GM12878 (cell line): ENCODE results near the gene SEMA5B. TPM values are rescaled to one million over a fixed set of nuclear protein-coding genes. Genes with fewer than 3 reads are reported as not detected.

Source experiments
- ATAC-seq: fragments of 200-7000 bp; cut with Tn5 transposase; 3 replicates; pipeline ENCODE4 v1.9.1; 2020; ENCODE audit warnings: mild to moderate bottlenecking, moderate library complexity
- BruUV-seq: library from RNA; stranded (reverse); fragments of 400-500 nt; replicated peaks from 2 replicates; lab custom pipeline; 2021; lab: Mats Ljungman, UMichigan
- CTCF ChIA-PET: fragments of 300-600 bp; sonication (Branson Sonifier 250); formaldehyde crosslinking; extraction: SDS; loops from one replicate; lab custom pipeline; 2021; ENCODE audit warnings: inconsistent platforms; lab: Yijun Ruan, JAX
- POLR2A ChIA-PET: fragments of 350-600 bp; formaldehyde crosslinking; extraction: SDS; loops from one replicate; lab custom pipeline; 2021; ENCODE audit warnings: inconsistent platforms; lab: Charles Lee
- RAD21 ChIA-PET: fragments of 300-600 bp; sonication (Branson Sonifier 250); formaldehyde crosslinking; loops from one replicate; lab custom pipeline; 2023; ENCODE audit warnings: antibody characterized with exemption; ENCODE audit not compliant: unreplicated experiment; lab: Charles Lee
- SMC1A ChIA-PET: fragments of 300-600 bp; sonication (Branson Sonifier 250); formaldehyde crosslinking; loops from one replicate; lab custom pipeline; 2023; ENCODE audit not compliant: unreplicated experiment, uncharacterized antibody; lab: Charles Lee
- DNase-seq: peaks from one replicate; pipeline ENCODE4 v3.0.0-alpha.2; 2011; ENCODE audit warnings: low read depth, low spot score
- FAIRE-seq: peaks from 3 replicates; lab custom pipeline; 2011; peaks lifted over from hg19 to GRCh38; lab: Jason Lieb, UNC
- H2AFZ ChIP-seq: 2 replicates; pipeline ENCODE4 v1.6.0; 2011; ENCODE audit warnings: low read depth, low read length, control low read depth; ENCODE audit not compliant: control insufficient read depth
- H3K27ac ChIP-seq: 2 replicates; pipeline ENCODE4 v1.5.1; 2011; ENCODE audit warnings: control low read depth; ENCODE audit not compliant: control insufficient read depth, insufficient read depth
- H3K27me3 ChIP-seq, 2 experiments: replicated peaks in 1 of 2; 2 replicates each; pipeline versions ENCODE4 v1.6.0 to v1.6.1; 2011; ENCODE audit warnings: low read length in 1 of 2; ENCODE audit not compliant: control insufficient read depth in 2 of 2, insufficient read depth in 2 of 2
- H3K36me3 ChIP-seq, 2 experiments: 2 replicates each; pipeline ENCODE4 v1.5.1; 2011; ENCODE audit warnings: low read length in 1 of 2; ENCODE audit not compliant: control insufficient read depth in 2 of 2, insufficient read depth in 2 of 2
- H3K4me1 ChIP-seq: 2 replicates; pipeline ENCODE4 v1.6.1; 2011; ENCODE audit warnings: mild to moderate bottlenecking, low read length, moderate library complexity, mixed read lengths; ENCODE audit not compliant: control insufficient read depth, insufficient read depth
- H3K4me2 ChIP-seq: 2 replicates; pipeline ENCODE4 v1.6.0; 2011; ENCODE audit warnings: control low read depth; ENCODE audit not compliant: control insufficient read depth, insufficient read depth
- H3K4me3 ChIP-seq: fragments of 200-600 bp; sonication (generic); 2 replicates; pipeline ENCODE4 v1.5.1; 2016
- H3K79me2 ChIP-seq: 2 replicates; pipeline ENCODE4 v1.6.0; 2011; ENCODE audit warnings: low read length; ENCODE audit not compliant: control insufficient read depth, insufficient read depth
- H3K9ac ChIP-seq: 2 replicates; pipeline ENCODE4 v1.8.0; 2011; ENCODE audit warnings: low read length, control low read depth, mixed read lengths; ENCODE audit not compliant: control insufficient read depth, insufficient read depth
- H3K9me3 ChIP-seq: replicated peaks from 3 replicates; pipeline ENCODE4 v1.5.1; 2011; ENCODE audit warnings: mild to moderate bottlenecking, low read length; ENCODE audit not compliant: control insufficient read depth, insufficient read depth
- H4K20me1 ChIP-seq: 2 replicates; pipeline ENCODE4 v1.6.0; 2011; ENCODE audit not compliant: control insufficient read depth, insufficient read depth
- CREB1 ChIP-seq: IDR thresholded peaks from 2 replicates; pipeline ENCODE4 v1.6.1; 2012; ENCODE audit warnings: low read depth, mild to moderate bottlenecking, inconsistent platforms
- CREM ChIP-seq: IDR thresholded peaks from 2 replicates; pipeline ENCODE4 v1.6.1; 2014; ENCODE audit warnings: antibody characterized with exemption, low read depth
- MEF2A ChIP-seq: IDR thresholded peaks from 2 replicates; pipeline ENCODE4 v1.6.1; 2011; ENCODE audit warnings: low read depth, mild to moderate bottlenecking, low read length, moderate library complexity; ENCODE audit not compliant: insufficient read depth
- MTA3 ChIP-seq: IDR thresholded peaks from 2 replicates; pipeline ENCODE4 v1.6.1; 2012; ENCODE audit warnings: low read length, inconsistent platforms, borderline replicate concordance
- PKNOX1 ChIP-seq: fragments of 450-650 bp; IDR thresholded peaks from 2 replicates; pipeline ENCODE4 v1.6.1; 2016; ENCODE audit warnings: mild to moderate bottlenecking
- SREBF2 ChIP-seq: IDR thresholded peaks from 2 replicates; pipeline ENCODE4 v1.6.1; 2012; ENCODE audit warnings: mild to moderate bottlenecking, low read length
- WGBS: methylation state at CpG from one replicate; pipeline ENCODE4 v1.1.6; 2016; ENCODE audit warnings: low lambda C conversion rate; ENCODE audit not compliant: insufficient replicate concordance, insufficient coverage; ENCODE audit errors: missing lambda C conversion rate; 5-methylcytosine and 5-hydroxymethylcytosine counted together
- in situ Hi-C: fragments of 300-500 bp; cut with MboI; formaldehyde crosslinking; loops from 9 replicates; pipeline ENCODE4 v1.14.3; 2018; ENCODE audit warnings: mixed read lengths
- intact Hi-C: fragments of 100-400 bp; cut with micrococcal nuclease; formaldehyde crosslinking; loops from one replicate; pipeline ENCODE4 v1.14.2; 2022; ENCODE audit not compliant: unreplicated experiment
- polyA plus RNA-seq, 11 experiments: library from polyadenylated mRNA; depleted of rRNA in 4 of 11; unstranded in 6 of 11; stranded (reverse) in 5 of 11; fragments of >200 nt; fragmentation: Nextera tagmentation in 4 of 11; fragmentation: Illumina TruSeq in 1 of 11; extraction: Ambion mirVana in 4 of 11; extraction: Trizol in 1 of 11; gene quantifications; 1 replicate in 1 of 11; 2 replicates in 10 of 11; pipeline versions ENCODE4 v1.2.1 to v1.2.3, GENCODE V29; 2011 to 2016; ENCODE audit warnings: inconsistent platforms in 2 of 11, missing spikeins in 2 of 11, low read depth in 1 of 11
- total RNA-seq, 4 experiments: library from RNA; depleted of rRNA in 3 of 4; stranded (reverse); fragments of >200 nt in 3 of 4; fragmentation: Illumina TruSeq in 1 of 4; extraction: Trizol in 1 of 4; gene quantifications; 2 replicates each; pipeline versions ENCODE4 v1.2.1 to v1.2.3, GENCODE V29; 2013 to 2021
- TF ChIP-seq, protein P1 (sequence below): IDR thresholded peaks from 2 replicates; pipeline ENCODE4 v1.6.1; 2012; ENCODE audit warnings: low read length, inconsistent platforms

Gene SEMA5B
- total and polyA plus RNA-seq, 10 of the 15 experiments (the other 5 are each of a cell fraction or from before 2014, with no cell fraction given), result 0.05 TPM; not detected in 9

DNA sequence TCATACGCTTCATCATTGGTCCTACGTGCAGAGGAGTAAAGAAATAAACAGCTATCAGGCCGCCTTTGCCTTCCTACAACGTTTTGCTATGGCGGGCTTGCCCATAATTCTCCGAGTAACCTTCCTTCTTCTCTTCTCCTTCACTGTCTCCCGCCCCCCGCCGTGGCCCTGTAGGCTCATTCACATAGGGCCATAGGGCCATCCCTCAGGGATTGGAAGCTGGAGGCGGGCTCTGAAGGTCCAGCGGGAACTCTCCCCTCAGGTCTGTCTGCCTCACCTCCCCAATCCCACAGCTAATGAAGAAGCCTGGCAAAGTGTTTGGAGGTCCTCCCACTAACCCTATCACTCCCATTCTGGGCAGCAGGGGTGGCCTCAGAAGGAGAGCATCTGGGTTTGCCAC lies 43.6 kb downstream of the SEMA5B start:
- ChIA-PET SMC1A (no interaction called here), RAD21 (no interaction called here), CTCF (no interaction called here), POLR2A (no interaction called here)
- intact Hi-C loops, result no loop called here
- no peak overlapping the region for H3K4me2 ChIP-seq
- TF ChIP-seq PKNOX1 (no peak), CREM (no peak), CREB1 (no peak), SREBF2 (no peak), MEF2A (no peak), MTA3 (no peak)
- TF ChIP-seq, protein P1, sequence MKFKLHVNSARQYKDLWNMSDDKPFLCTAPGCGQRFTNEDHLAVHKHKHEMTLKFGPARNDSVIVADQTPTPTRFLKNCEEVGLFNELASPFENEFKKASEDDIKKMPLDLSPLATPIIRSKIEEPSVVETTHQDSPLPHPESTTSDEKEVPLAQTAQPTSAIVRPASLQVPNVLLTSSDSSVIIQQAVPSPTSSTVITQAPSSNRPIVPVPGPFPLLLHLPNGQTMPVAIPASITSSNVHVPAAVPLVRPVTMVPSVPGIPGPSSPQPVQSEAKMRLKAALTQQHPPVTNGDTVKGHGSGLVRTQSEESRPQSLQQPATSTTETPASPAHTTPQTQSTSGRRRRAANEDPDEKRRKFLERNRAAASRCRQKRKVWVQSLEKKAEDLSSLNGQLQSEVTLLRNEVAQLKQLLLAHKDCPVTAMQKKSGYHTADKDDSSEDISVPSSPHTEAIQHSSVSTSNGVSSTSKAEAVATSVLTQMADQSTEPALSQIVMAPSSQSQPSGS, result no peak
- no peak overlapping the region for H3K4me3 ChIP-seq
- H3K9me3 ChIP-seq, result no peaks in the 10 kb centered on the region
- no peak for ATAC-seq
- in situ Hi-C loops, result no loop called here
- WGBS, result 67% methylated on average over 10 of the region's 11 CpGs
- no peaks in the 10 kb centered on the region for H3K36me3 ChIP-seq
- BruUV-seq, result no TSS peak
- H3K79me2 ChIP-seq, result no peaks in the 10 kb centered on the region
- H3K9ac ChIP-seq, result no peak overlapping the region
- no peak for FAIRE-seq
- no peak overlapping the region for H3K27ac ChIP-seq
- H4K20me1 ChIP-seq, result no peaks in the 10 kb centered on the region
- peaks cover 0 to 4% of the 10 kb centered on the region in 2 experiments; a peak in 3 of 4 replicates for H3K27me3 ChIP-seq
- no peak overlapping the region for H2AFZ ChIP-seq
- H3K4me1 ChIP-seq, result no peaks in the 10 kb centered on the region
- no peak for DNase-seq
